ENCODE measurements around the gene ARL17B.
"Not testable (repeated sequence)": the region's sequence is repeated elsewhere in the genome, so short reads cannot be mapped to it uniquely, and the experiment has no call there.

The ARL17B gene

GRCh38 chr17:46361755-46362154 lies at the start of gene ARL17B:
ARL17B (minus strand) TSS chr17:46361766; CDS start chr17:46358397, 3,369 bp downstream.
- DNase-seq, result not testable (repeated sequence)

DNA sequence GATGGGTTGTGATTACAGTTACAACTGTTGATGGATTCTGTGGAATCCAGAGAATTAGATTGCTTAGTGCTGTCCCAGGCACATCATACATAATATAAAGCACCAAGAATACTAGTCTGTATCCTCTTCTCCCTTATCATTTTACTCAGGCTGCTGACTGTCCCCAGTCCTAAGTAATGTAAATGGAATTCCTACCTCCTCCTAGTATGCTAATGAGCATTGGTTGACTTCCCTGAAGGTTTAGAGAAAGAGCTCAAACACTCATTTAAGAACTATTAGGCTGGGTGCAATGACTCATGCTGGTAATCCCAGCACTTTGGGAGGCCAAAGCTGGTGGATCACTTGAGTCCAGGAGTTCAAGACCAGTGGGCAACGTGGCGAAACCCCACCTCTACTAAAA lies 48.3 kb upstream of the ARL17B start:
- not testable (repeated sequence) for DNase-seq

DNA sequence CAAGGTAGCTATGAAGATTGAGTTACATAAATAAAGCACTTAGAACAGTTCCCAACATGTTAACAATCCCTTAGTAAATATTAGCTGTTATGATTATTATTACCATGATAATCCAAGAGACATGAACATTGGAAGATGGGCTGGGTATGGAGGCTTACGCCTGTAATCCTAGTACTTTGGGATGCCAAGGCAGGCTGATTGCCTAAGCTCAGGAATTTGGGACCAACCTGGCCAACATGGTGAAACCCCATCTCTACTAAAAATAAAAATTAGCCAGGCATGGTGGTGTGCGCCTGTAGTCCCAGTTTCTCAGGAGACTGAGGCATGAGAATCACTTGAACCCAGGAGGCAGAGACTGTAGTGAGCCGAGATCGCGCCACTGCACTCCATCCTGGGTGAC lies 45.6 kb upstream of the ARL17B start:
- not testable (repeated sequence) for DNase-seq

DNA sequence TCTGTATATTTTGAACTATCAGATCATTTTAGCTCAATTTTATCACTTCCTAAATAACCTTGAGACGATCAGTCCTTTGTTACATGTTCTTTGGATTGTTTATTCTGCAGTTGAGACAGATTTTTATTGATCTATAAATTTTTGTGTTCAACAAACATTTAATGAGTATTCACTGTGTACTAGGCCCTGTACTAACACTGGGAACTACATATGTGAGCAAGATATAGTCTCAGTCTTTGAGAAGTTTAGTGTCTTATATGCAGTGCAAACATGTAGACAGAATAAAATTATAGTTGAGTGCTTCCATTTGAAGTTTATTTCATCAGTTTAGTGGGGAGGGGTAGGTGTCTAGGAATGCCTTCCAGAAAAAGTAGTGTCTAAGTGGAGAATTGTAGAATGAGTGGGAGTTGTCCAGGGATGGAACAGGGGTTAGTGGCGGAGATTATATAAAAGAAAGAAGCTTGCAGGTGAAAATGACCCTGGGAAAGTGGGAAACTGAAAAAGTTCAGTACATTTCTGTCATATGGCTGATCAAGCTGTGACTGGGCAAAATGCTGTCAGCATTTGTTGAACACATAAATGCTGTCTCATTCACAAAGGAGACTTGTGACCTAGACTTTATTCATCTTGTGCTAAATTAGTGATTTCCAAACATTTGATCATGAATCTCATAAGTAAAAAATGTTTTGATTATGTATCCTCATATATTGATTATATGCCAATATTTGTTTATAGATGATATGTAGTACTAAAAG lies 39.6 kb upstream of the ARL17B start:
- DNase-seq, result not testable (repeated sequence)

GRCh38 chr17:46400543-46400942 lies 39.0 kb upstream of the ARL17B start:
- not testable (repeated sequence) for DNase-seq

DNA sequence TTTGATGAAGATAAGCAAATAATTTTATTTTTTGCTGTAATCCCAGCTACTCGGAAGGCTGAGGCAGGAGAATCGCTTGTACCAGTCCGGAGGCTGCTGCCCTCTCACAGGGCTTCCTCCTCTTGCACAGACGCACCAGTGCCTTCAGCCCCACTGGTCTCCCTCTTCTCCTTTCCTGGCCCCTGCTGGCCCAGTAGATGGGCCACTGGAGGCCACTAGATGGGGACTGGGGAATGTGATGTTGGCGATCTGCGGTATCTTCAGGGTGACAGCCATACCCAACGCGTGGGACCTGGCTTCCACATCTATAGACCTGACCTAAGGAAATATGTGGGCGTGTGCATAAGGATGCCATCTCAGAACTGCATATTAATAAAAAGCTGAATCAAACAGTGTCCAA lies 38.4 kb upstream of the ARL17B start:
- not testable (repeated sequence) for DNase-seq

DNA sequence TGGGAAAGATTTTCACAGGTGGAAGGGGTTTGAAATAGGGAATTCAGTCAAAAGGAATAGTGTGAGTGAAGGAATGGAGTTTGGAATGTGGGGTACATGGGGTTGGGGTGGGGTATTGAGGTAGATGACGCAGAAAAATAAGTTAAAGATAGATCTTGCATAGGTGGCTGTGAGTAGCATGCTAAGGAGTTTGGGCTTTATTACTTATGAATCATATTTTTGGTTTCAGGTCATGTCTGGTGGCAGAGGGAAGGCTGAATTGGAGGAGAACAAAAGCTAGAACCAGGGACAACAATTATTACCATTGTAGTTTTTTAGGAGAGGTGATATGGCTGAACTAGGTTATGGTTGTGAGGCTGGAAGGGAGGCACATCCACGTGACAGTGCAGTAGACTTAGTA lies 34.7 kb upstream of the ARL17B start:
- DNase-seq, result not testable (repeated sequence)

DNA sequence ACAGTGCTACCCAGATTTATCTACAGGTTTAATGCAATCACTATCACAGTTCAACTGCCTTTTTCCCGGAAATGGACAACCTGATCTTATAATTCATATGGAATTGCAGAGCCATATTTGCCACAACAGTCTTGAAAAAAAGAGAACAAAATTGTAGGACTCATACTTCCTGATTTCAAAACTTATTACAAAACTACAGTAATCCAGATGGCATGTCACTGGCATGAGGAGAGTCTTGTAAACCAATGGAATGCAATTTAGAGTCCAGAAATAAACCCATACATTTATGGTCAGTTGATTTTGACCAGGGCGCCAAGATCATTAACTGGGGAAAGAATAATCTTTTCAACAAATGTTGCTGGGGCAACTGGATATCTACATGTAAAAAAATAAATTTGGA lies 32.1 kb upstream of the ARL17B start:
- not testable (repeated sequence) for DNase-seq

- not testable (repeated sequence) for DNase-seq
These were observed 23.9 kb upstream of the ARL17B start for GRCh38 chr17:46385491-46385890.

- not testable (repeated sequence) for DNase-seq
These were observed 21.6 kb upstream of the ARL17B start for GRCh38 chr17:46383118-46383517.

- not testable (repeated sequence) for DNase-seq
These were observed 11.9 kb upstream of the ARL17B start for GRCh38 chr17:46373418-46373817.

GRCh38 chr17:46372236-46373229 lies 11.0 kb upstream of the ARL17B start:
- not testable (repeated sequence) for DNase-seq

GRCh38 chr17:46367520-46367919 lies 6.0 kb upstream of the ARL17B start:
- DNase-seq, result not testable (repeated sequence)

DNA sequence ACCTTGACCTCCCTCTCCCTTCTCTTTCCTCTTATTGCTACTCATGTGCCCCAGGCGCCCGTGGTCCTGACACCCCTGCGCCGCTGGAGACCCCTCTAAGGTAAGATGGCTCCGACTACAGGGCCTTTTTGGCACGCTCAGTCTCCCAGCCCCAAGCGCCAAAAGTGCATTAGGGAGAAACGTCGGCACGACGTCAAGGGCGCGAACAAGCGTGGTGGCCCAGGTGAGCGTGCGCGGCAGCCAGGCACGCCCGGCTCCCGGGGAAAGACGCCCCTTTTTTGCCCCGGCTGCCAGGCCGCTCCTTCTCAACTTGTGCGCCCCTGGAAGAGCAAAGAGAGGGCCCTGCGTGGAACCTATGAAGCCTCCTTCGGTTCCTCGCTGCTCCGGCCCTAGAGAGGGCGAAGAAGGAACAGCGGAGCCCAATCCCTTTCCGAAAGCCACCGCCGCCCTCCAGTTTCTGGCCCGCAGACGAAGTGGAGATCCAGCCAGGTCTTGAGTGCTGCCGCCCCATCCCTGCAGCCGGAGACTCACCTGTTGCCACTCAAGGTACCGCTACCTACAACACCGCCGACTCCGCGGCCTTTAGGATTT lies 326 bp downstream of the ARL17B start:
- DNase-seq, result not testable (repeated sequence)

DNA sequence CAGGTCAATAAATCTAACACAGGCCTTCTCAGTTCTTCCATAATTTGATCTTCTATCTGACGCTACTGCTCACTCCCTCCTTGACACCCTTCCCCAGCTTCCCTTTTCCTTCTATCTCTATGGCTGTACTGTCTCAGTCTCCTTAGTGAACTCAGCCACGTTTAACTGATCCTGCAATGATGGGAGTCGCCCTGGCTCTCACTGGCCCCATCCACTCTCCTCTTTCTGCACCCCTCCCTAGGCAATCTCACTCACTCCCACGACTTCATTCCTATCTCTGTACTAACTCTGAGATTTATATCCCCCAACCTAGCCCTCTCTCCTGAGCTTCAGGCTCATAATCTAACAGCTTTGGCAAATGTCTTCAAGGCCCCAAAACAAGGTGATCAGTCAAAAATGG lies 7.7 kb downstream of the ARL17B start:
- not testable (repeated sequence) for DNase-seq

DNA sequence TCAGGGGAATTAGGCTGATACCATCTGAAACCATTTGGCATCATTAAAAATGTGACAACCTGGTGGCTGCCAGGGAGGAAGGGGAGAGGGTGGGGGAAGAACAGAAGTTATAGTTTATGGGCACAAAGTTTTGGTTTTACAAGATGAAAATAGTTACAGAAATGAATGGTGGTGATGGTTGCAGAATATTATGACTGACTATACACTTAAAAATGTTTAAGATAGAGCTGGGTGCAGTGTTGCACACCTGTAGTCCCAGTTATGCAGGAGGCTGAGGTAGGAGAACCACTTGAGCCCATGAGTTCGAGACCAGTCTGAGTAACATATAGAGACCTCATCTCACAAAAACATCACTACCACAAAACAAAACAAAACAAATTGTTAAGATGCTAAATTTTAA lies 12.5 kb downstream of the ARL17B start:
- not testable (repeated sequence) for DNase-seq

DNA sequence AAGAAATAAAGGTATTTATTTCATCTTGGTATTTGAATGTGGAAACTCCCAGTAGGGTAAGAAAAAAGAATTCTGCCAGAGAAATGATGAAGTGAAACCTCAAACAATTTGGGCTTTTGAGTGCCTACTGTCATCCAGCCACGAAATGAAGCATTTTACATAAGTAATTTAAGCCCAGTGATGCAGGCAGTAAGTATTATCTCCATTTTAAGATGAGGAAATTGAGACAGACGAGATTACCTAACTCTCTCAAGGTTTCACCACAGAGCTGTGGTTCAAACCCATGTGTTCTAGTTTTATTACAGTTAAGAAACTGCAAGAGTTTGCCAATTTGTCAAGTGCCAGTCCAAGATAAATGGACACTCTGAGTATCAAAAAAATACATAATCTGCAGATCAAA lies 13.2 kb downstream of the ARL17B start:
- not testable (repeated sequence) for DNase-seq

GRCh38 chr17:46342131-46342530 lies 19.4 kb downstream of the ARL17B start:
- not testable (repeated sequence) for DNase-seq

DNA sequence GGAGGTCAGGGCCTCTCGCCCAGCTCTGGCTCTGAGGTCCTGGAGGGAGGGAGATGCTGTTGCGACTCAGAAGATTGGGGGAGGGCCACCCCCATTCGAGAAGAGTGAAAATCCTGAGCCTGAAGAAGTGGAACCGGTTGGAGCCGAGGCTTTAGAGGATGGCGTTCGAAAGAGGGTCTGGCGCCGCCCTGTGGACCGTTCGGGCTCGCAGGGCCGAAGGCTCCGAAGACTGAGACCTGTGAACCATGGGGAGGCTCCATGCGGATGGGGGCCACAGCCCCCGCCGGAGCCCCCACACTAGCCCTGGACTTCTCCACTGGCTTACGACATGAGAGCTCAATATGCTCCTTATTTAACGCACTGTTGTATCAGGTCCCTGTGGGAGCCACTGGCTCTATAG lies 20.3 kb downstream of the ARL17B start:
- not testable (repeated sequence) for DNase-seq

- DNase-seq, result not testable (repeated sequence)
These were observed 66.7 kb downstream of the ARL17B start, which contains the start of gene LRRC37A for GRCh38 chr17:46294831-46295230. LRRC37A (plus strand) TSS chr17:46295131; CDS start chr17:46295134, 3 bp downstream.

GRCh38 chr17:46291618-46292017 lies 69.9 kb downstream of the ARL17B start:
- not testable (repeated sequence) for DNase-seq

DNA sequence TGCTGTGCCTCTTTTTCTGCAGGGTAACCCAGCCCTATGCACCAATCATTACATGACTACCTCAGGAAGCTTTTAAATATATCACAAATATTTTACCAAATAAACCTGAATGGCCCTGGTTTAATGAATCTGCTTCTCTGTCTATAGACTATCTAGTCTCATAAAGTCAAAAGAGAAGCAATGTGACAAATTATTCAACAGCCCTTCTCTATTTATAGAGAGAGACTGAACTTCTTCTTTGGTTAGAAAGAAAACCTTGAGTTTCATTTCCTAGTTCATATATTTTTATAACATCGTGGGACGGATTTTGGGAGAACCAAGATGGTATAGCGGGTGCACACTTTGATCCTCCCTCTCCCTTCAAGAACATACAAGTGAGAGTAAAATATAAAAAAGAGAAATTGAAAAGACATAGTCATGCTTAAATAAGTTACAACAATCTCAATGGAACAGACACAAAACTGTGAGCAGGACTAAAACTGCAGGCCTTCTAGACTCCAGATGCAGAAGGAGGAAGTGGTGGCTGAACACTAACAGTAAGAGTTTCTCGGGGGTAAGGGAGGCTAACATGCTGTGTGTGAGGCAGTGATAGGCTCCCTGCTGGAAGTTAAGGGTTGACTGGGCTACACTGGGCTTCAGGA lies 70.5 kb downstream of the ARL17B start:
- not testable (repeated sequence) for DNase-seq

Measured in EL (cell line).